Skeletal muscle satellite cell (primary cell): ENCODE data around the gene DSTN.

Source experiments
- H3K27me3 ChIP-seq: 2 replicates; pipeline ENCODE4 v1.7.0; 2013; ENCODE audit warnings: low read length; ENCODE audit not compliant: control insufficient read depth, insufficient read depth
- H3K36me3 ChIP-seq: 2 replicates; pipeline ENCODE4 v1.7.0; 2013; ENCODE audit warnings: mild to moderate bottlenecking, control low read depth, low read length; ENCODE audit not compliant: insufficient read depth
- H3K4me1 ChIP-seq: 2 replicates; pipeline ENCODE4 v1.7.0; 2013; ENCODE audit warnings: low read length; ENCODE audit not compliant: control insufficient read depth, insufficient read depth
- H3K4me2 ChIP-seq: 2 replicates; pipeline ENCODE4 v1.7.0; 2013; ENCODE audit warnings: mild to moderate bottlenecking, low read length
- H3K4me3 ChIP-seq: 2 replicates; pipeline ENCODE4 v1.7.0; 2013; ENCODE audit warnings: low read length
- H3K9ac ChIP-seq: 2 replicates; pipeline ENCODE4 v1.7.0; 2013; ENCODE audit warnings: mild to moderate bottlenecking, low read depth, low read length, moderate library complexity
- H3K9me3 ChIP-seq: replicated peaks from 2 replicates; pipeline ENCODE4 v1.7.0; 2013; ENCODE audit warnings: mild to moderate bottlenecking, control low read depth, low read length

The DSTN gene

GRCh38 chr20:17568045-17568788, 1.7 kb upstream of the DSTN start:
- Histone ChIP-seq H3K4me2 (peak overlapping the region; percentile 83), H3K4me3 (peak overlapping the region; percentile 98), H3K9me3 (no peaks in the 10 kb centered on the region), H3K36me3 (no peaks in the 10 kb centered on the region), H3K4me1 (peaks cover 27% of the 10 kb centered on the region), H3K9ac (peak overlapping the region; percentile 87), H3K27me3 (no peaks in the 10 kb centered on the region)

- Histone ChIP-seq H3K27me3 (no peaks in the 10 kb centered on the region), H3K4me1 (peaks cover 27% of the 10 kb centered on the region), H3K9me3 (no peaks in the 10 kb centered on the region), H3K9ac (peak overlapping the region; percentile 87), H3K4me3 (peak overlapping the region; percentile 98), H3K4me2 (peak overlapping the region; percentile 83), H3K36me3 (peaks cover 2% of the 10 kb centered on the region)
Measured at GRCh38 chr20:17568972-17569521, 828 bp upstream of the DSTN start.

- H3K4me2 ChIP-seq: peak overlapping the region; percentile 83
- peak overlapping the region; percentile 100 for H3K9ac ChIP-seq
- H3K4me3 ChIP-seq: peak overlapping the region; percentile 98
- no peaks in the 10 kb centered on the region for H3K27me3 ChIP-seq
- H3K4me1 ChIP-seq: peaks cover 20% of the 10 kb centered on the region
- peaks cover 5% of the 10 kb centered on the region for H3K36me3 ChIP-seq
- H3K9me3 ChIP-seq: no peaks in the 10 kb centered on the region
Measured at GRCh38 chr20:17570347-17571152, 675 bp downstream of the DSTN start.

GRCh38 chr20:17571153-17571527, 1.3 kb downstream of the DSTN start:
- H3K9ac ChIP-seq: peak overlapping the region; percentile 100

GRCh38 chr20:17572034-17572638, 2.3 kb downstream of the DSTN start:
- peaks cover 18% of the 10 kb centered on the region for H3K4me1 ChIP-seq
- peaks cover 8% of the 10 kb centered on the region for H3K36me3 ChIP-seq
- H3K4me2 ChIP-seq: peak overlapping the region; percentile 83
- H3K4me3 ChIP-seq: peak overlapping the region; percentile 98
- no peaks in the 10 kb centered on the region for H3K27me3 ChIP-seq
- H3K9ac ChIP-seq: peak overlapping the region; percentile 100
- H3K9me3 ChIP-seq: no peaks in the 10 kb centered on the region

More at GRCh38 chr20:17571153-17571527, 1.3 kb downstream of the DSTN start:
- Histone ChIP-seq H3K9me3 (no peaks in the 10 kb centered on the region), H3K4me1 (peaks cover 18% of the 10 kb centered on the region), H3K4me3 (peak overlapping the region; percentile 98), H3K4me2 (peak overlapping the region; percentile 83), H3K36me3 (peaks cover 8% of the 10 kb centered on the region), H3K27me3 (no peaks in the 10 kb centered on the region)

- H3K4me1 ChIP-seq: peaks cover 11% of the 10 kb centered on the region
- H3K9ac ChIP-seq: no peak overlapping the region
- H3K36me3 ChIP-seq: peaks cover 8% of the 10 kb centered on the region
- no peaks in the 10 kb centered on the region for H3K27me3 ChIP-seq
- H3K9me3 ChIP-seq: no peaks in the 10 kb centered on the region
- H3K4me3 ChIP-seq: no peak overlapping the region
- H3K4me2 ChIP-seq: peak overlapping the region; percentile 83
Measured at GRCh38 chr20:17573463-17573862, 3.6 kb downstream of the DSTN start.

GRCh38 chr20:17576215-17576614, 6.3 kb downstream of the DSTN start:
- Histone ChIP-seq H3K36me3 (peaks cover 8% of the 10 kb centered on the region), H3K9ac (no peak overlapping the region), H3K9me3 (no peaks in the 10 kb centered on the region), H3K4me2 (no peak overlapping the region), H3K4me1 (peaks cover 20% of the 10 kb centered on the region), H3K4me3 (no peak overlapping the region), H3K27me3 (no peaks in the 10 kb centered on the region)

GRCh38 chr20:17579369-17580039, 9.6 kb downstream of the DSTN start:
- H3K4me1 ChIP-seq: peaks cover 18% of the 10 kb centered on the region
- H3K27me3 ChIP-seq: no peaks in the 10 kb centered on the region
- H3K4me3 ChIP-seq: no peak overlapping the region
- no peak overlapping the region for H3K4me2 ChIP-seq
- no peaks in the 10 kb centered on the region for H3K9me3 ChIP-seq
- peaks cover 3% of the 10 kb centered on the region for H3K36me3 ChIP-seq
- no peak overlapping the region for H3K9ac ChIP-seq

- Histone ChIP-seq H3K36me3 (peaks cover under 1% of the 10 kb centered on the region), H3K9me3 (no peaks in the 10 kb centered on the region)
Measured at GRCh38 chr20:17580895-17581294, 11.0 kb downstream of the DSTN start.

GRCh38 chr20:17583126-17583525, 13.3 kb downstream of the DSTN start:
- Histone ChIP-seq H3K36me3 (peaks cover 1% of the 10 kb centered on the region), H3K4me3 (no peak overlapping the region), H3K4me1 (peaks cover 18% of the 10 kb centered on the region), H3K27me3 (no peaks in the 10 kb centered on the region), H3K9ac (no peak overlapping the region), H3K4me2 (no peak overlapping the region), H3K9me3 (no peaks in the 10 kb centered on the region)

More at GRCh38 chr20:17580895-17581294, 11.0 kb downstream of the DSTN start:
- Histone ChIP-seq H3K9ac (no peak overlapping the region), H3K4me2 (no peak overlapping the region), H3K4me1 (peaks cover 18% of the 10 kb centered on the region), H3K27me3 (no peaks in the 10 kb centered on the region), H3K4me3 (no peak overlapping the region)

GRCh38 chr20:17584689-17585088, 14.8 kb downstream of the DSTN start:
- Histone ChIP-seq H3K4me1 (peaks cover 18% of the 10 kb centered on the region), H3K4me2 (no peak overlapping the region), H3K4me3 (no peak overlapping the region), H3K9me3 (no peaks in the 10 kb centered on the region), H3K36me3 (peaks cover 3% of the 10 kb centered on the region), H3K27me3 (no peaks in the 10 kb centered on the region), H3K9ac (no peak overlapping the region)
